Measurements from ENCODE around the gene SCYGR2.

Gene SCYGR2

DNA sequence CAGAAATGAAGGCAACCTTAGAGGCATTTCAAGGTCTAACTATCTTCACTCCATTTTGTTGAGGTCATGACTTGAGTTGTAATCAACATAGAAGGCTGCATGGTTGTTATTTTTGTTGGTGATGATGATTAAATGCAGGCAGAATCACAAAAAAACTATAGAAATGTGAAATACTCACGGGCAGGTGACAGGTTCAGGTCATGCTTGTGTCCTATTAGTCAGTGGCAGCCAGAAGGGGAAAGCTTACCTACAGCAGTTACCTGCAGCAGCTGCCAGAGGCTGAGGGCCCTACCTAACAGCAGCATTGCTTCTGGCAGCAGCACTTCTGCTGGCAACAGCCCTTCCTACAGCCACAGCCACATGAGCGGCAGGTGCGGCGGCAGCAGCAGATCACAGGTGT lies 15.6 kb downstream of the SCYGR2 start:
- no peak for DNase-seq

DNA sequence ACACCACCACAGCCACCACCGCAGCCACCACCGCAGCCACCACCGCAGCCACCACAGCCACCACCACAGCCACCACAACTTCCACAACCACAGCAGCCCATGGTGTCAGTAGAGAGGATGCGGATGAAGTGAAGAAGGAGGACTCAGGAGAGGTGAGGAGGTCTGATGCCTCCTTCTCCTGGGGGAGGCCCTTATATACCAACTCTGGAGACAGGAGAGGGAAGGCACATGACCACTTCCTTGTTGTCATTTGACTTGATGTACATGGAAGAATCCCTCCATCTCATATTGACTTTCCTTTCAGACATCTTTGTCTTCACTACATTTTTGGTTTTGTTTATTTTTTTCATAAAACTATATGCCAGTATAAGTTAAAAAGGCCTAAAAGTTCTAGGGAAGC lies 16.0 kb downstream of the SCYGR2 start, which contains the start of gene SCYGR3:
TSS of gene SCYGR3 (minus strand) at position 101 of the 400 bp plus-strand sequence. CDS start at position 101, 0 bp downstream.
- DNase-seq = no peak

DNA sequence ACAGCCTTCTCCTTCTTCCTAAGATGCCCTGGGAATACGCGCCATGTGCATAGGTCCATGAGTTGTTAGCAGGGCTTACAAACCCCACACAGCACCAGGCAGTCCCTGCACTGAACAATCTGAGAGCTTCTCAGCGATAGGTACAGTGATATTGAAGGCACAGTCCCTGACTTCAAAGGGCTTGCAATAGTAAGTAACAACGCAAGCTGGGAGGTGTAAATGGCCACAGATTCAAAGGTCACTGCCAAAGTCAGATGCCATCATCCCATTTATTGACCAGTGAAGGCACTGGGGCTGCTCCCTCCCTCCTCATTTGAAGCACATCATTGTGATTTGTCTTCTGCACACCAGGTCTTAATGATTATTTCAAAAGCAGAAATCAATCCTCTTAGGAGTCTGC lies 16.5 kb downstream of the SCYGR2 start:
- DNase-seq = no peak

DNA sequence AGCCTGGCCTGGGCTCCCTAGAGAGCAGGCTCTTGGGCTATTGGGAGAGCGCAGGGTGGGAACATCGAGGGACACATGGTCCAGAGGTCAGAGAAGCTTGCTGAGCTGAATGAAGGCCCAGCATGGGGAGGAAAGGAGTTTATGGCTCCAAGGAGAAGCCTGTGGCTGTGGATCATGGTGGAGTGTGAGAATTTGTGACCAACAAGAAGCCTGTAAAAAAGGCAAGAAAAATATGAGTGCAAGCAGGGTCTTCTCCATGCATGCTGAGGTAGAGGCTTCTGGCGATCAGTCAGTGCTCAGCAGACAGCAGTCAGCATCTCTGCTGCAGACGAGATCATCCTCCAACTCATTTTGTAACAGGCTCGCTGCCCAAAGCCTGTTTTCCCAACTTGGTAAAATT lies 17.2 kb downstream of the SCYGR2 start:
- DNase-seq = no peak

DNA sequence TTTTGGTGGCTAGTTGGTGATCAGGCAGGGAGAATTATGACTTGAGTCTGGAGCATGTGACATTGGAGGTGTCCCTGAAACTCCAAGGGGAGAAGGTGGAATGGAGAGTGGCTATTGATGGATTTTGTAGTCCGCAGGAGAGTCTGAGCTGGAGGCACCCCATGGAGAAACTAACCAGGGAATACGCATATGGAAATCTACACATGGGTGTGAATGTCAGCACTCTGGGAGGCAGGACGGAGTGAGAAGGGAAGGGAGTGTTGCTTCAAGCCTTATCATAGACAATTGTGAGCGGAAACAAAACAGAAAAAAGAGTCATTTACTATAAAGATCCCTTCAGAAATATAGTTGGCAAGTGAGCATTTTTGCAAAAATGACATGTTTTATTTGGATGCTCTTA lies 17.9 kb downstream of the SCYGR2 start:
- no peak for DNase-seq

DNA sequence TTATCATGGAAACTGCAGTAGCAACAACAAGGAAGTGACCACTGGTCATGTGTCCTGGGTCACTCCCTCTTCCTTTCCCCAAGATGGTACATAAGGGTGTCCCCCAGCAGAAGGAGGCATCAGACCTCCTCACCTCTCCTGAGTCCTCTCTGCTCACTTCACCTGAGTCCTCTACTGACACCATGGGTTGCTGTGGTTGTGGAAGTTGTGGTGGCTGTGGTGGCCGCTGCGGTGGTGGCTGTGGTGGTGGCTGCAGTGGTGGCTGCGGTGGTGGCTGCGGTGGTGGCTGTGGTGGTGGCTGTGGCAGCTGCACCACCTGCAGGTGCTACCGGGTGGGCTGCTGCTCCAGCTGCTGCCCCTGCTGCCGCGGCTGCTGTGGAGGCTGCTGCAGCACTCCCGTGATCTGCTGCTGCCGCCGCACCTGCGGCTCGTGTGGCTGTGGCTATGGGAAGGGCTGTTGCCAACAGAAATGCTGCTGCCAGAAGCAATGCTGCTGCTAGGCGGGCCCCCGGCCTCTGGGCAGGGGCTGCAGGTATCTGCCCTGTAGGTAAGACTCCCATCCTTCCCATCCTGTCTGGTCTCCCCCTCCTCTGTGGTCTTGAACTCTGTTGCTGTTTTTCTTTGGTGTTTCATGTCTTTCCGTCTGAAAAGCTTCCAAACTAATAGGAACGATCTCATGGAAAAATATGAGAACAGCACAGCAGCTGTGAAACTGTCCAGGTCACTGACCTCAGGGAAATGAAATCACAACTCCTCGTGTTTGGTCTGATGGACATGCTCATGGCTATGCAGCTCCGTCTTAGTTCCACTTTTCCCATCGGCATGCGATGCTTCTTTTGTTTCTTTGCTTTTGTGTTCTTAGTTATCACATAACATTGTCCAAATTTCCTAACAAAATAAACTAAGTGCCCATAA lies 18.9 kb downstream of the SCYGR2 start, which contains the start of gene SCYGR4:
TSS of gene SCYGR4 (plus strand) at position 183 of the 915 bp plus-strand sequence. CDS start at position 183, 0 bp downstream.
- no peak for DNase-seq

DNA sequence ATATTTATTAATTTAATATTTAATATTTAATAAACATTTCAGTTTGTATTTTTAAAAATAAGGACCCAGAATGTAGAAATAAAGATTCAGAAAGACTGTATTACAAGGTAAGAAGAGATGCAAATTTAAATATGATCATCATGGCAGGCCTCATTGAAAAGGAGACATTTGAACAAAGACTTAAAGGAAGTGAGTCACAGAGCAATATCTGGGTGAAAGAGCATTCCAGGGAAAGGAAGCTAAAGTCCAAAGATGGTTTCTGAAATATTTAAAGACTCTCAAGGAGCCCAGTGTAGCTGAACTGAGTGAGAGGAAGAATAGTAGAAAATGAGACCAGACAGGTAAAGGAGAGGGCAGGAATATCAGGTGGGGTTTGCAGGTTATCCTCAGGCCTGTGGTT lies 24.5 kb downstream of the SCYGR2 start:
- no peak for DNase-seq

DNA sequence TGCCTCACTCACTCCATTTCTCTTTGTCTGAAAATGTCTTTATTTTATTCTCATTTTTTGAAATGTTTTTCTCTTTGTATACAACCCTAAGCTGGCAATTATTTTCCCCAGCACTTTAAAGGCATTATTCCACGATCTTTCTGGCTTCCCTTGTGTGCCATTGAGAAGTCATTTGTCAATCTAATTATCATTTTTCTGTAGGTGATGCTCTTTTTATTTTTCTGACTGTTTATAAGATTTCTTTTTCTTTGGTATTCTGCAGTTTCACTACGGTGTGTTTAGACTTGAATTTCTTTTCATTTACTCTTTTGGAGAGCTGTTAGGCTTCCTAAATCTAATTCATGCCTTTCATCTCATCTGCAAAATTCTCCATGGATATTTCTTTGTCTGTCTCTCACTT lies 26.7 kb downstream of the SCYGR2 start:
- no peak for DNase-seq

DNA sequence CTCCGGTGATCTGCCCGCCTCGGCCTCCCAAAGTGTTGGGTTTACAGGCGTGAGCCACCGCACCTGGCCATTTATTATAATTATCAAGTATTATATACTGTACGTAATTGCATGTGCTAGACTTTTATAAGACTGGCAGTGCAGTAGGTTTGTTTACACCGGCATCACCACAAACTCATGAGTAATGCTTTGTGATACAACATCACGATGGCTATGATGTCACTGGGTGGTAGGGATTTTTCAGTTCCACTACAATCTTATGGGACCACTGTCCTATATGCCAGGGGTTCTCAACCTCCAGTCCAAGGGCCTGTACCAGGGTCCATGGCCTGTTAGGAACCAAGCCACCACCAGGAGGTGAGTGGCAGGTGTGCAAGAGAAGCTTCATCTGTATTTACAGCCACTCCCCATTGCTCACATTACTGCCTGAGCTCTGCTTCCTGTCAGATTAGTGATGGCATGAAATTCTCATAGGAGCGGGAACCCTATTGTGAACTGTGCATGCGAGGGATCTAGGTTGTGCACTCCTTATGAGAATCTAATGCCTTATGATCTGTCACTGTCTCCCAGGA lies 28.0 kb downstream of the SCYGR2 start:
- no peak for DNase-seq

DNA sequence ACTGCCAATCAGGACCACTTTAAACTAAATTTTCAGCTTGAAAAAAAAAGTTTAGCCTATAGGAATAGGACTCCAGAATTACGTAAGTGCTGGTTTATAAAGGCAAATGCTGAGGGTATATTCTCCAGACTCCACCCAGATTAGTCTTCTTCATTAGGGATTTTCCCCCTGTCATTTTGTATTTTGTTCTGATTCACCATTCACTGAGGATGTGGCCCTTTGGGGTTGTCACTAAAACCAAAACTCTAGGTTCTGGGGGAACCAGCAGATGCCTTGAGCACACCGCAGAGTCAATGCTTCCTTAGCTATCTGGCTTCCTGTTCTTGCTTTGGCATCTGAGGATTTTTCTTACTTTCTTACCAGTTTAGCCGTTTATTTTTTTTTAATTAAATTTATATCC lies 29.1 kb downstream of the SCYGR2 start:
- DNase-seq = no peak

DNA sequence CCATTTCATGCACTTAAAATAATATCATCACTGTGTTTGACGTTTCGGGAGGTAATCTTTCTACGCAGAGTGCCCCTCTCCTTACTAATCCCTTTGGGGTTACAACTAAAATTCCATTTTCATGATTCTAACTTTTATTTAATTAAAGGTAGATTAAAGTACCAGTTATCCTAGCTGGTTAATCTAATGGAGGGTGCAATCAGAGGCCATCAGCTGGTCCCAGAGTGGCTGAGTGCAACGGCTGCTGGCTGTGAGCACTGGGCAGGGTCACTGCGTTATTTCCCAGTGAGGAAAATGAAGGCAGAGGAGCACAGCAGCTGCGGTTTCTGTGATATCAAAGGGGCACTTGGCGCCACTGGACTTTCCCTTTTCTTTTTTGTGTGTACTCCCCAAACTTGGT lies 30.7 kb downstream of the SCYGR2 start:
- no peak for DNase-seq

DNA sequence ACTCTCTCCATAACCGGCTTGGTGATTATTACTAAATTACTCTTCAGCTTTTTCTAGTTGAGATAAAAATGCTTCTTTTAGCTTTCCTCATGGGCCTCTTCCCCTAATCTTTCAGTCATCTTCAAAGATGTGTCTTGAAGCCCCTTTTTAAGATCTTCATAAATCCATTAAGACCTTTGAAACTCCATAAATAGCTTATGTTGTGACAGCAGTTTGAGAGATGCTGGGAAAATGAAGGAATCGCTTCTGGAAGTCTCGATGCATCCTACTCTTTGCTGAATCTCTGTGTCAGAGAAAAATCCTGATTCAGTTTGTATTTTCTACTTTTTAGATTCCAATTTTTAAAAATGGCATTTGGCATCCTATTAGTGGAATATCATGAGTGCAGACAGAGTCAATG lies 31.6 kb downstream of the SCYGR2 start:
- no peak for DNase-seq

DNA sequence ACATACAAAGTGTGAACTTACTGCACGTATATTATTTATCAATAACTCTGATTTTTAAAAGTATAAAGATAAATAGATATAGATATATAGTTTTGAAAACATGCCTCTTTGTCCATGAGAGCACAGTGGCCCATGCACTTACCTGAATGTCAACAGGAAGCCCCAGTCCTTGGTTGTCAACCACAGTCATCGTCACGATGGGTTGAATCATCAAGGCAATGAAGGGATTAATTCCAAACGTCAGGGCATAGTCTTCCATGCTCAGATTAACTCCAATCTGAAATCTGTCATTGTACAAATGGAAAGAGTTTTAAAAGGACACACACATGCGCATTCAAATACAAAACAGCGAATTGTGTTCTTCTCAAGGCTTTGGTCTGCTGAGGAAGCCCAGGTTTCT lies 34.1 kb downstream of the SCYGR2 start:
- no peak for DNase-seq

DNA sequence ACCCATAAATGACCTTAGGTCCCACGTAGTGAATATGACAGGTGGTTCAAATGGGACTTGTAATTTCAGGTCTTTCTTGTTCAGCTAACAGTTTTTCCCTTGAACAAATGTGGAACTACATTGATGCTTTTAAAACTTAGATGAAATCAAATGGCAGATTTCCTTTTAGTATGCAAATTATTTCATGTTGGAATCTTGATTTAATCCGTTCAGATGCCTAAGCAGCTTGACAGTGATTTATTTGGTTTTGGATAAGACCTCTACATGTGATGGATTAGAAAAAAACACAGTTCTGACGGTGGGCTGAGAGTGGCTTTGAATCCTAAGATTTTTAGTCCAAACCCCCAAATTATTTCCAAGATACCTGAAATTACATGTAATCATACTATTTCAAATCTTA lies 35.5 kb downstream of the SCYGR2 start:
- no peak for DNase-seq

DNA sequence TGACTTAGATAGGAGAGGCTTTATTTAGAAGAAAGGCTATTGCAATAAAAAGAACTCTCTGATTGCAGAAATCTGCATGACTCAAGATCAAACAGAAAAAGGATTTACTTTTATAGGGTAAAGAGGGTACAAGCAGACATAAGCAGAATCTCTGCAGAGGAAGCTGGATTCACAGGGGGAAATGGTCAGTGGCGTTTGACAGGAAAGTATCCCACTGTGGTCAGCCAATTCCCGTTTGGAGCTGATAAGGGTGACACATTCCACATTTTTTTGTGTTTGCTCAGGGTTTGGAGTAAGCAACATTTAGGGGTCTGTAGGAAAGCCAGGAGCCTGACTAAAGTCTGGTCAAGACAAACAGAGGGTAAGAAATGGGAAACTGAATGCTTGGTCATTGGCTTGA lies 44.0 kb downstream of the SCYGR2 start:
- DNase-seq = no peak

DNA sequence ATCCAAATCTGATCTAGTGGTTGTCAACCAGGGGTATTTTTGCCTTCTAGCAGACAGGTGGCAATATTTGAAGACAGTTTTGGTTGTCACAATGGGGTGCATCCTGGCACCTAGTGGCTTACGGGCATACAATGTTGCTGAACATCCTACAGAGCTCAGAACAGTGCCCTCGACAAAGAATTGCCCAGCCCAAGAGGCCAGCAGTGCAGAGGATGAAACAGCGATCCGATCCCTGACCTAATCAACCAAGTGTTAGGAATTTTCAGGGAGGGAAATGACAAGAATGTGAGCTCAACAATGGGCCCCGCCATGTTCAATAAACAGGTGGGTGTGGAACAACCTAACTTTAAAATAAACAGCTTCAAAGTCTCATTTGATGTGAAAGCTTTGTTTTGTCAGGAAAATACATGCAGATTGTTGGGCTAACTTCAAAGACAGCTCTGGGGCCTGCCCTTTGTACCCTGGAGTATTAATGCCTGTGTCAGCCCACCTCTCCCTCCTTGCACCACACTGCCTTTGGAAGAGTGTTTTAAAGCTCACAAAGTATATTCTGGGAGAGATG lies 45.4 kb downstream of the SCYGR2 start:
- no peak for DNase-seq

All from CD4-positive, alpha-beta T cell treated with Interleukin-4 for 1 hour (primary cell).